Body of pancreas (tissue), 4 donors: ENCODE data around the gene MCTP2. TPM values are rescaled to one million over a fixed set of nuclear protein-coding genes. Genes with fewer than 3 reads are reported as not detected.

Experiments
- ATAC-seq: fragments of 150-250 bp; one replicate; pipeline ENCODE4 v1.9.1; 2016
- DNase-seq, 4 donors: peaks; one replicate each; pipeline ENCODE4 v3.0.0-alpha.2; 2019
- H3K27ac ChIP-seq, 4 donors: fragments of 200-600 bp; sonication (generic); 1 replicate in 3 of 4; 2 replicates in 1 of 4; pipeline versions ENCODE4 v1.5.1 to v1.6.1; 2016 to 2019; ENCODE audit warnings: mild to moderate bottlenecking in 1 of 4, mixed read lengths in 1 of 4, moderate library complexity in 1 of 4
- H3K27me3 ChIP-seq, 2 donors: fragments of 200-600 bp; sonication (generic); one replicate each; pipeline ENCODE4 v1.6.0; 2016; ENCODE audit warnings: mild to moderate bottlenecking in 1 of 2
- H3K36me3 ChIP-seq, 2 donors: fragments of 200-600 bp; sonication (generic); replicated peaks in 1 of 2; 2 replicates each; pipeline ENCODE4 v1.5.1; 2016; ENCODE audit warnings: low read depth in 2 of 2; ENCODE audit not compliant: insufficient read depth in 1 of 2
- H3K4me1 ChIP-seq: fragments of 200-600 bp; sonication (generic); one replicate; pipeline ENCODE4 v1.6.0; 2016
- H3K4me3 ChIP-seq, 2 donors: fragments of 200-600 bp; sonication (generic); 1 replicate in 1 of 2; 2 replicates in 1 of 2; pipeline ENCODE4 v1.5.1; 2016 to 2019
- H3K9me3 ChIP-seq, 3 donors: fragments of 200-600 bp; sonication (generic); 1 replicate in 2 of 3; 2 replicates in 1 of 3; pipeline ENCODE4 v1.5.1; 2016
- POLR2A ChIP-seq, 3 donors: fragments of 450-650 bp; IDR thresholded peaks; one replicate each; pipeline ENCODE4 v1.6.1; 2016; ENCODE audit warnings: antibody characterized with exemption in 3 of 3, mild to moderate bottlenecking in 2 of 3
- WGBS, 2 donors: methylation state at CpG; one replicate each; pipeline ENCODE4 v1.1.5; 2017; 5-methylcytosine and 5-hydroxymethylcytosine counted together
- intact Hi-C: fragments of 100-400 bp; cut with DNase I; formaldehyde crosslinking; loops from one replicate; pipeline ENCODE4 v1.15.1; 2023
- total RNA-seq, 2 donors: library from RNA; depleted of rRNA; stranded (reverse); fragments of >200 nt; gene quantifications; one replicate each; pipeline ENCODE4 v1.1.0, GENCODE V29; 2016
- TF ChIP-seq, protein P1 (sequence below), 7 experiments: fragments of 450-650 bp in 4 of 7; fragments of 200-600 bp in 3 of 7; sonication (generic) in 3 of 7; IDR thresholded peaks; one replicate each; pipeline ENCODE4 v1.5.1; 2016 to 2019; ENCODE audit warnings: antibody characterized with exemption in 7 of 7

MCTP2 gene
- total RNA-seq, 2 donors from 2014 or later: 28.5 to 31.6 TPM

DNA sequence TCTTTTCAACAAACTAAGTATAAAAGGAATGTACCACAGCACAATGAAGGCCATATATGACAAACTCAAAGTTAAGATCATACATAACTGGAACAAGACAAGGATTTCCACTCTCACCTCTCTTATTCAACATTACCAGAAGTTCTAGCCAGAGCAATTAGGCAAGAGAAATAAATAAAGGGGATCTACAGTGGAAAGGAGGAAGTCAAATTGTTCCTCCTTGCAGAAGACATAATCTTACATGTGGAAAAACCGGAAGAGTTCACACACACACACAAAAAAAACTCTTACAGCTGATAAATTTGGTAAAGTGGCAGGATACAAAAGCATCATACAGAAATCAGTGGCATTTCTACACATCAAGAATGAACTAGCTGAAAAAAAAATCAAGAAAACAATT lies 277.9 kb downstream of the MCTP2 start:
- no peak for ATAC-seq
- H3K9me3 ChIP-seq: no peaks in the 10 kb centered on the region

GRCh38 chr15:94522125-94522524 lies 290.8 kb downstream of the MCTP2 start:
- ATAC-seq: no peak
- TF ChIP-seq POLR2A (IDR thresholded peaks at IDR 0.05): no peak
- TF ChIP-seq, protein P1, sequence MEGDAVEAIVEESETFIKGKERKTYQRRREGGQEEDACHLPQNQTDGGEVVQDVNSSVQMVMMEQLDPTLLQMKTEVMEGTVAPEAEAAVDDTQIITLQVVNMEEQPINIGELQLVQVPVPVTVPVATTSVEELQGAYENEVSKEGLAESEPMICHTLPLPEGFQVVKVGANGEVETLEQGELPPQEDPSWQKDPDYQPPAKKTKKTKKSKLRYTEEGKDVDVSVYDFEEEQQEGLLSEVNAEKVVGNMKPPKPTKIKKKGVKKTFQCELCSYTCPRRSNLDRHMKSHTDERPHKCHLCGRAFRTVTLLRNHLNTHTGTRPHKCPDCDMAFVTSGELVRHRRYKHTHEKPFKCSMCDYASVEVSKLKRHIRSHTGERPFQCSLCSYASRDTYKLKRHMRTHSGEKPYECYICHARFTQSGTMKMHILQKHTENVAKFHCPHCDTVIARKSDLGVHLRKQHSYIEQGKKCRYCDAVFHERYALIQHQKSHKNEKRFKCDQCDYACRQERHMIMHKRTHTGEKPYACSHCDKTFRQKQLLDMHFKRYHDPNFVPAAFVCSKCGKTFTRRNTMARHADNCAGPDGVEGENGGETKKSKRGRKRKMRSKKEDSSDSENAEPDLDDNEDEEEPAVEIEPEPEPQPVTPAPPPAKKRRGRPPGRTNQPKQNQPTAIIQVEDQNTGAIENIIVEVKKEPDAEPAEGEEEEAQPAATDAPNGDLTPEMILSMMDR (IDR thresholded peaks at IDR 0.05): no peak
- H3K4me3 ChIP-seq: no peak overlapping the region
- no peak overlapping the region for H3K27ac ChIP-seq
- intact Hi-C loops: no loop called here
- H3K9me3 ChIP-seq: no peaks in the 10 kb centered on the region
- no peak for DNase-seq
- H3K27me3 ChIP-seq: no peaks in the 10 kb centered on the region
- H3K4me1 ChIP-seq: no peaks in the 10 kb centered on the region
- no peaks in the 10 kb centered on the region for H3K36me3 ChIP-seq
- WGBS, 2 donors: 72 to 74% methylated on average over 3 of the region's 3 CpGs

More for the DNA sequence above, 277.9 kb downstream of the MCTP2 start:
- H3K4me3 ChIP-seq: no peak overlapping the region
- H3K4me1 ChIP-seq: no peaks in the 10 kb centered on the region
- H3K27me3 ChIP-seq: no peaks in the 10 kb centered on the region
- no peak for TF ChIP-seq POLR2A (IDR thresholded peaks at IDR 0.05)
- TF ChIP-seq, protein P1 (IDR thresholded peaks at IDR 0.05): no peak
- H3K27ac ChIP-seq: no peak overlapping the region
- intact Hi-C loops: no loop called here
- no peak for DNase-seq
- H3K36me3 ChIP-seq: no peaks in the 10 kb centered on the region
- WGBS, 2 donors: 70 to 71% methylated on average over 1 of the region's 1 CpG

DNA sequence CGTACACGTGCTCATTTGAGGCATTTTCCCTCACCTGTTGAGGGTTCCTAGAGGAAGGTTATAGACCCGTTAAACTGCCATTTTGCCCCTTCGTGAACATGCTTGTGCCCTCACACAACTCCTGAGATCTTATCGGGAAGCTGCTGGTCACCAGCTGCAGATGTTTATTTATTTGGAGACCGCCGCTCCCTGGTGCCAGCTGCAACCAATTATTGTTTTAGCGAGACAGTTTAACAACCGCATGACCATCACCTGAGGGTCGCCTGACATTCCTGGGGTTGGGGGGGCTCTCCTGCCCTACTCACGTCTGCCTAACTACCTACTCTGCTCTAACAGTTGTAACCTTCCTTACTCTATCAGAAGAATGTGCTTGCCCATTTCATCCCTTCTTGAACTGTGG lies 292.5 kb downstream of the MCTP2 start:
- Histone ChIP-seq H3K27ac (no peak overlapping the region), H3K27me3 (no peaks in the 10 kb centered on the region), H3K4me3 (no peak overlapping the region), H3K36me3 (no peaks in the 10 kb centered on the region), H3K9me3 (no peaks in the 10 kb centered on the region), H3K4me1 (no peaks in the 10 kb centered on the region)
- 75 to 78% methylated on average over 11 of the region's 11 CpGs for WGBS, 2 donors
- intact Hi-C loops: no loop called here
- DNase-seq (no peak), ATAC-seq (no peak)
- TF ChIP-seq POLR2A (IDR thresholded peaks at IDR 0.05): no peak
- TF ChIP-seq, protein P1 (IDR thresholded peaks at IDR 0.05): no peak

DNA sequence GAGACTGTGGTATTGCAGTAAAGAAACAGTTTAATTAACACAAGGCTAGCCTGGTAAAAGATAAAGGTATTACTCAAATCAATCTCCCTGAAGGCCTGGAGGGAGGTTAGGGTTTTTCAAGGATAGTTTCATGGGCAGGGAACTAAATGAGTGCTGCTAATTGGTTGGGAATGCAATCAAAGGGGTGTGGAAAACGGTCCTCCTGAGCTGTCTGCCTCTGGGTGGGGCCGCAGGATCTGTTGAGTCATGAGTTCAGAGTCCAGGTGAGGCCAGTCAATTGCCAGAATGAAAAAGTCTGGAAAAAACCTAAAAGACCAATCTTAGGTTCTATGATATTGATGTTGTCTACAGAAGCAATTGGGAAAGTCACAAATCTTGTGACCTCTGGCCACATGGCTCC lies 293.2 kb downstream of the MCTP2 start:
- intact Hi-C loops: no loop called here
- ATAC-seq (no peak), DNase-seq (no peak)
- Histone ChIP-seq H3K9me3 (no peaks in the 10 kb centered on the region), H3K4me1 (no peaks in the 10 kb centered on the region), H3K36me3 (no peaks in the 10 kb centered on the region), H3K27me3 (no peaks in the 10 kb centered on the region), H3K4me3 (no peak overlapping the region), H3K27ac (no peak overlapping the region)
- WGBS, 2 donors: 69 to 75% methylated on average over 2 of the region's 2 CpGs
- TF ChIP-seq, protein P1 (IDR thresholded peaks at IDR 0.05): no peak
- no peak for TF ChIP-seq POLR2A (IDR thresholded peaks at IDR 0.05)

DNA sequence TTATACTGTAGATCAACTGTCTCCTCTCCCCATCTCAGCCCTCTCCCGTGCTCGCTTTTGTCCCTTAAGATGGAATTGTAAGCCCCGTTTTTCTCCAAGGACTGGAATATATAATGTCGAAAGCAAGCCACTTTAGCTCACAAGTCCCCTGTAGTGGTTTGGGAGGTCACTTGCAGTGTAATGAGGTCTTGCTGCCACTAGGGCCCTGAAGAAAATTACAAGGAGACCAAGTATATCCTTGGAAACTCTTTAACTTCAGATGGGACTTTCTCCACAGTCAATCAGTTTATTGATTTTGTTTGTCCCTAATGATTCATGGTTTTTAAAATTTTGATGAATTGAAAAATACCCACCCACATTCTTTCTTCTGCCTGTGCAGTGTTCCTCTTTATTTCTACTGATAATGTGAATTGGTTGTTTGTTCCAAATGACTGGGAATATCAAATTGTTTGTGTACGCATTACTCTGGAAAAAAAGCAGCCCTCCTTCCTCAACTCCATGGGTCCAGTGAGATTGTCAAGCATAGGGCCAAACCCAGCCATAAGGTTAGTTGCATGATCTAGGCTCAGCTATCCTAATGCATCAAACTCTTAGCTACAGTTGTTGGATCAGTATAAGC lies 294.8 kb downstream of the MCTP2 start:
- DNase-seq: no peak
- no peak for TF ChIP-seq POLR2A (IDR thresholded peaks at IDR 0.05)
- TF ChIP-seq, protein P1 (IDR thresholded peaks at IDR 0.05): peak in 2 of 7 experiments; percentile 16 to 24
- Histone ChIP-seq H3K36me3 (no peaks in the 10 kb centered on the region), H3K4me1 (no peaks in the 10 kb centered on the region), H3K27me3 (no peaks in the 10 kb centered on the region), H3K9me3 (no peaks in the 10 kb centered on the region), H3K27ac (no peak overlapping the region), H3K4me3 (no peak overlapping the region)
- 51 to 61% methylated on average over 5 of the region's 5 CpGs for WGBS, 2 donors
- ATAC-seq: no peak
- intact Hi-C loops: no loop called here
